ENCODE measurements around the gene NMD3.
A peak's percentile ranks its signal among the peaks of the same experiment; 100 is the strongest.
"Not testable (repeated sequence)": the region's sequence is repeated elsewhere in the genome, so short reads cannot be mapped to it uniquely, and the experiment has no call there.

NMD3 gene

DNA sequence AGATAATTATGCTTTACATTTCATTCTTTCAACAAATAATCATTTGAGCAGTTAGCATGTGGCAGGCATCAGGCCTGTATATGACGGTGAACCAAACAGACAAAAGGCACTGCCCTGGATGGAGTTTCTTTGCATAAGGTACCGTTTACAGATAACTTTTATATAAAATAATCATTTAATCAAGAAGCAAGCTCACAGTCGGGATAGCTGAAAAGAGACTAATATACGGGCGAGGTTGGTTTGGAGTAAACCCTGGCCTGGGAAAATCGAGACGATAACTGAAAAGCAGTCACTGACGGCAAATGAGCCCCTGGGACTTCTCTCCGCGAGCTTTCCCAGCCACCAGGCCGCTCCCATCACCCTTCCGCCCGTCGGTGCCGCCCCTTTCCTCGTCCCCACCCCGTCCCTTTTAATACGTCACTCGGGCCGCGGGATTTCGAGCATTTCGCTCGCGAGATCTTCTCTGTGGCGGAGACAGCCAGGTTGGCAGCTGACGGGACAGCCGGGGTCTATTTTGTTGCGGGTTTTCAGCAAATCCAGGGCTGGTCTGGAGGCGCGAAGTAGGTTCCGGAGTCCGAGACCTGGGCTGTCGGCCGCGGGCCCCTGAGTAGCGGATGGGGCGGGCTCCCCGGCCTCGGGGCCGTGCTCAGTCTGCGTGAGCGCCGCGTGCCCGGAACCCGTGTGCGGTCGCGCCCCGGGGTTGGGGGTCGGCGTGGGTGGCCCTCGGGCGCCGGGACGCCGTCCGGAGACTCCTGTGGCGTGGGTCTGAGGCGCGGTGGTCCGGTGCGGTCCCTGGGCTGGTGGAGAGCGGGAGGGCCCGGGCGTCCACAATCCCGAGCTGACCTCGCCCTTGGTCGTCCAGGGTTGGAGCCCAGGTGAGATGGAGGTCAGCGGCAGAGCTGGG, at the start of gene NMD3:
Gene NMD3, plus strand, starts transcription at position 462 of the 904 bp plus-strand sequence. CDS start 703 bp downstream, outside the sequence.
- TF ChIP-seq, protein P1, sequence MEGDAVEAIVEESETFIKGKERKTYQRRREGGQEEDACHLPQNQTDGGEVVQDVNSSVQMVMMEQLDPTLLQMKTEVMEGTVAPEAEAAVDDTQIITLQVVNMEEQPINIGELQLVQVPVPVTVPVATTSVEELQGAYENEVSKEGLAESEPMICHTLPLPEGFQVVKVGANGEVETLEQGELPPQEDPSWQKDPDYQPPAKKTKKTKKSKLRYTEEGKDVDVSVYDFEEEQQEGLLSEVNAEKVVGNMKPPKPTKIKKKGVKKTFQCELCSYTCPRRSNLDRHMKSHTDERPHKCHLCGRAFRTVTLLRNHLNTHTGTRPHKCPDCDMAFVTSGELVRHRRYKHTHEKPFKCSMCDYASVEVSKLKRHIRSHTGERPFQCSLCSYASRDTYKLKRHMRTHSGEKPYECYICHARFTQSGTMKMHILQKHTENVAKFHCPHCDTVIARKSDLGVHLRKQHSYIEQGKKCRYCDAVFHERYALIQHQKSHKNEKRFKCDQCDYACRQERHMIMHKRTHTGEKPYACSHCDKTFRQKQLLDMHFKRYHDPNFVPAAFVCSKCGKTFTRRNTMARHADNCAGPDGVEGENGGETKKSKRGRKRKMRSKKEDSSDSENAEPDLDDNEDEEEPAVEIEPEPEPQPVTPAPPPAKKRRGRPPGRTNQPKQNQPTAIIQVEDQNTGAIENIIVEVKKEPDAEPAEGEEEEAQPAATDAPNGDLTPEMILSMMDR (IDR thresholded peaks at IDR 0.05; ENCODE audit: borderline replicate concordance, insufficient read depth, low read depth, low read length), result no peak
- peak within 1 kb of the TSS; percentile 100 for H3K4me3 ChIP-seq (ENCODE audit: low read depth, low read length)

DNA sequence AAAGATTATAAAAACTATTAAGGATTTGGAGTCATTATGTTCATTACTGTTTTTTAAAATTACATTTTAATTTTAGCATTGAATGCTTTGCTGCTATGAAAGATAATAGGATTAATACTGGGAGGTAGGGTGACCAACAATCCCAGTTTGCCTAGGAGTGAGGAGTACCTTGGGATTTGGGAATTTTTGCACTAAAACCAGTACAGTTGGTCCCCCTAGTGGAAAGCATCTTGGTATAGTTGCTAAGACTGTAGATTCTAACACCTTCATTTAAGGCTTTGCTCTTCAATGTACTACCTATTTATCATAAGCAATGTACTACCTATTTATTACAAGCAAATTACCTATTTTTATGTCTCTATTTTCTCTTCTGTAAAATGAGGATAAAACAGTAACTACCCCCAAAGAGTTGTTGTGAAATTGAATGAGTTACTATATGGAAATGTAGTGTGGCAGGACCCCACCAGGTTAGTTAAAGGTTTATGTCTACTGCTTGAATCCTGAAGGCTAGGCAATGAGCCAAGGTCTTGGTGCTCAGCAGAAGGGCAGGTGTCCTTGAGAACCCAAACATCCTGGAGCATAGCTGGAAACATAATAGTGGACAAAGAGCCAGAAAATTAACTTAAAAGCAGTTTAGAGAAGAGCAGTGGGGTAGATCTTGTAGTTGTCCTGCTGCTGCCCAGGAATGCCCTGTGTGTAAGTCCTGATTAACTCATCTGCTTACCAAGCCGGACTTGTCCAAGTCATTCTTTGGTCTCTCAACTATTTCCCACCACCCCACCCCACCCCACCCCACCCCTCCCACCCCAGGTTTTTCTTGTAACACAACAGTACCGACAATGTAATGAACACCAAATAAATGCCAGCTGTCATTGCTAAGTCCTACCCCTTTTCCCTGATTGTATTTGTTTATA, 49.2 kb upstream of the NMD3 start:
- TF ChIP-seq, protein P1 (IDR thresholded peaks at IDR 0.05; ENCODE audit: borderline replicate concordance, insufficient read depth, low read depth, low read length), result no peak
- H3K4me3 ChIP-seq (ENCODE audit: low read depth, low read length), result no peak overlapping the region

DNA sequence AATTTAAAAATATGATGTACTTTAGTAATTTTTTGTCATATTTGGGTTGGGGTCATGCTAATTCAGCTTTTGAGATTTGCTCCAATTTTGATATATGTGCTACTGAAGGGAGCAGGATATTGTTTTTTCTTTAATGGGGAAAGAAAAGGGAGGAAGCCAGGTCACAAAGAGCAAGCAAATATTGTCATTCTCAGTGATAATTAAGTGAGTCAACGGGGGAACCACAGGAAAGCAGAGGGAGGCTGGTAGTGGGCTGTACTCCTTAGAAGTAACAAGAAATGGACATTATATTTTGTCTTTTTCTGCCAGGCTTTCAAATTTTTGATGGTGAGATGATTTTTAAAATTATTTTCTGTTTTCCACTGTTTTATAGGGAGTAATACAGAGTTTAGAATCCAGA, 45.6 kb upstream of the NMD3 start:
- H3K4me3 ChIP-seq (ENCODE audit: low read depth, low read length), result no peak overlapping the region
- TF ChIP-seq, protein P1 (IDR thresholded peaks at IDR 0.05; ENCODE audit: borderline replicate concordance, insufficient read depth, low read depth, low read length), result no peak

DNA sequence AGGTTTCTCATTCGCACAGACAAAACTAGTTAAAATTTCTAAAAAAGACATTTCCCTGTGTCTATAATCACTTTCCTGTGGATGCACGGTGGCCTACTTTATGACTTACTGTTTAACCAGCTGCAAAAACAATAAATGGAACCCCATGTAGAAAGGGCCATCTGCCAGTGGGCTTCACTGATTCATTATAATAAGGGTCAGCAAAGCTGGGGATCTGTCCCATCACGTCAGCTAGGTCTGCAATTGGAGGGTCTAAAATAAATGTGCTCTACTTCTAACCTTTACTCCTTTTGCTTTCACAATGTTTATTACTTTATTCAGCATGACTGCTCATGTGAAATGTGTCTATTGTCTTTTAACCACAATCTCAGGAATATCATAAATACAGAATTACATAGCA, 43.1 kb upstream of the NMD3 start:
- H3K4me3 ChIP-seq (ENCODE audit: low read depth, low read length), result no peak overlapping the region
- TF ChIP-seq, protein P1 (IDR thresholded peaks at IDR 0.05; ENCODE audit: borderline replicate concordance, insufficient read depth, low read depth, low read length), result no peak

DNA sequence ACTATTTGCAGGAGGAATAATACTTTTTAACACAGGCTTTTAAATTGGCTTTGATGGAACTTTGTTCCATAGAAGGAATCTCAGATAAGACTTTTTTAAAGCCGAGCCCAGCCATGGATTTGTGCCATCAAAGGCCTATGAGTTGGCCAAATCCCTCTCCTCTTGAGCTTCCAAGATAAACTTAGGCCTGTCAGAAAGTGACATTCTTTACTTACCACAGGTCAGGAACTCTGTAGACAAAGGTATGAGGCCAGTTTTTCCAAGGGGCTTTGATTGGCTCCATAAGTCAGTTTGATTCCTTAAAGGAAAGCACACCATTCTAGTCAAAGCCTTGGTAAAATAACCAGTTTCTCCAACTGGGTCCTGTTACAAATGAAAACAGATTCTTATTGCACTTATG, 39.7 kb upstream of the NMD3 start:
- not testable (repeated sequence) for H3K4me3 ChIP-seq (ENCODE audit: low read depth, low read length)

DNA sequence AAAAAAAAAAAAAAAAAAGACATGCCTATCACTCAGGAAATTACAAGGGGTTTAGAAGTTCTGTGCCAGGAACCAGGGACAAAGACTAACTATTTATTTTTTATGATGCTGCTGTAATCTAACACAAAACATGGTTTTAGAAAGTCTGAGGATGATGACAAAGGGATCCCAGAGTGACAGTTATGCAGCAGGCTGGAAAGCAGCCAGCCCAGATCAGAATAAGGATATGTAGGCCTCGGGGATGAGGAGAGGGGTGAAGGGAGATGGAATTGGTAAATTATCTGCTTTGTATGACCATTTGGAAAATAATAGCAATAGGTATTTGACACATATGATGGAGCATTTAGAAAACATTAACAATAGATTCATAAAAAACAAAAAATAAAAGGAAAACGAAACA, 34.1 kb upstream of the NMD3 start:
- no peak overlapping the region for H3K4me3 ChIP-seq (ENCODE audit: low read depth, low read length)
- TF ChIP-seq, protein P1 (IDR thresholded peaks at IDR 0.05; ENCODE audit: borderline replicate concordance, insufficient read depth, low read depth, low read length), result no peak
